Astrocyte of the hippocampus (primary cell): ENCODE data around the gene DEFB131B.
"Not testable (repeated sequence)": the region's sequence is repeated elsewhere in the genome, so short reads cannot be mapped to it uniquely, and the experiment has no call there.

ENCODE experiments used
- DNase-seq: peaks from one replicate; pipeline ENCODE4 v3.0.0; 2011; ENCODE audit warnings: low read depth, low spot score

DEFB131B gene

DNA sequence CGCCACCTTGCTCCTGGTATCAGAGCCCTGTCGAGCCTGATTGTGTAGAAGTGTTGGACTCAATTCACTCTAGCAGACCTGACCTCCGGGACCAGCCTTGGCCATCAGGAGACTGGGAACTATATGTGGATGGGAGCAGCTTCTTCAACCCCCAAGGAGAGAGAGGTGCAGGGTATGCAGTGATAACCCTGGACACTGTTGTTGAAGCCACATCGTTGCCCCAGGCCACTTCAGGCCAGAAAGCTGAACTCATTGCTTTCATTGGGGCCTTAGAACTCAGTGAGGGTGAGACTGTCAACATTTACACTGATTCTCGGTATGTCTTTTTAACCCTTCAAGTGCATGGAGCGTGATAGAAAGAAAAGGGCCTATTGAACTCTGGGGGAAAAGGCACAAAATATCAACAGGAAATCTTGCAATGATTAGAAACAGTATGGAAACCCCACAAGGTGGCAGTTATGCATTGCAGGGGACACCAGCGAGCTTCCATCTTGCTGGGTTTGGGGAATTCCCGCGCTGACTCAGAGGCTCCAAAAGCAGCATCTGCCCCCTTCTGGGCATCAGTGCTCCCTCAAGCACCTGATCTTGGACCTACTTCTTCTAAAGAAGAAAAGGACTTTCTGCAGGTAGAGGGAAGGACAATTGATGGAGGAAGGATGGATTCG, 33.2 kb downstream of the DEFB131B start:
- not testable (repeated sequence) for DNase-seq

DNA sequence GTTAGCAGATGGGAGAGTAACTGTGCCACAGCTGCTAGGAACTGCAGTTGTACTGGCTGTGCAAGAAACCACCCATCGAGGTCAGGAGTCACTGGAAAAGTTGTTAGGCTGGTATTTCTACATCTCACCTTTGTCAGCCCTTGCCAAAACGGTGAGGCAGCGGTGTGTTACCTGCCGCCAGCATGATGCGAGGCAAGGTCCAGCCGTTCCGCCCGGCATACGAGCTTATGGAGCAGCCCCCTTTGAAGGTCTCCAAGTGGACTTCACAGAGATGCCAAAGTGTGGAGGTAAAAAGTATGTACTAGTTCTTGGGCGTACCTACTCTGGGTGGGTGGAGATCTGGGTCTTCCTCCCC, 33.7 kb downstream of the DEFB131B start:
- DNase-seq: not testable (repeated sequence)

DNA sequence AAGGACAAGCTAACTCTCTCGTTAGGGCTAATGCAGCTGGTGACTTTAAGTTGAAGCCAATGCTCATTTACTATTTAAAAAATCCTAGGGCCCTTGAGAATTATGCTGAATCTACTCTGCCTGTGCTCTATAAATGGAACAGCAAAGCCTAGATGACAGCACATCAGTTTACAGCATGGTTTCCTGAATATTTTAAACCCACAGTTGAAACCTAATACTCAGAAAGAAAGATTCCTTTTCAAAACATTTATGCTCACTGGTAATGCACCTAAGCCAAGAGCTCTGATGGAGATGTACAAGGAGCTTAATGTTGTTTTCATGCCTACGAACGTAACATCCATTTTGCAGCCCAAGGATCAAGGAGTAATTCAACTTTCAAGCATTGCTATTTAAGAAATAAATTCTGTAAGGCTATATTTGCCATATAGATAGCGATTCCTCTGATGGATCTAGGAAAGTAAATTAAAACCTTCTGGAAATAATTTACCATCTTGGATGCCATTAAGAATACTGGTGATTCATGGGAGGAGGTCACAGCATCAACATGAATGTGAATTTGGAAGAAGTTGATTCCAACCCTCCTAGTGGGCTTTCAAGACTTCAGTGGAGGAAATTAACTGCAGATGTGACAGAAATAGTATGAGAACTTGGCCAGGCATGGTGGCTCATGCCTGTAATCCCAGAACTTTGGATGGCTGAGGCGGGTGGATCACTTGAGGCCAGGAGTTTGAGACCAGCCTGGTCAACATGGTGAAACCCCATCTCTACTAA, 35.7 kb downstream of the DEFB131B start:
- DNase-seq: no peak

DNA sequence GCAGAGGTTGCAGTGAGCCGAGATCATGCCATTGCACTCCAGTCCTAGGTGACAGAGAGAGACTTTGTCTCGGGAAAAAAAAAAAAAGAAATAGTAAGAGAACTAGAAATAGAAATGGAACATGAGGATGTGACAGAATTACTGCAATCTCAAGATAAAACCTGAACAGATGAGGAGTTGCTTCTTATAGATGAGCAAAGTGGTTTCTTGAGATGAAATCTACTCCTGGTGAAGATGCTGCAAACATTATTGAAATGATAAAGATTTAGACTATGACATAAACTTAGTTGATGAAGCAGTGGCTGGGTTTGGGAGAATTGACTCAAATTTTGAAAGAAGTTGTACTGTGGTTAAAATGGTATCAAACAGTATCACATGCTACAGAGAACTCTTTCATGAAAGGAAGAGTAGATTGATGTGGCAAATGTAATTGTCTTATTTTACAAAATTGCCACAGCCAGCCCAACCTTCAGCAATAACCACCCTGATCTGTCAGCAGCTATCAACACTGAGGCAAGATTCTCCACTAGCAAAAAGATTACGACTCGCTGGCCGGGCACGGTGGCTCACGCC, 36.5 kb downstream of the DEFB131B start:
- DNase-seq: no peak

DNA sequence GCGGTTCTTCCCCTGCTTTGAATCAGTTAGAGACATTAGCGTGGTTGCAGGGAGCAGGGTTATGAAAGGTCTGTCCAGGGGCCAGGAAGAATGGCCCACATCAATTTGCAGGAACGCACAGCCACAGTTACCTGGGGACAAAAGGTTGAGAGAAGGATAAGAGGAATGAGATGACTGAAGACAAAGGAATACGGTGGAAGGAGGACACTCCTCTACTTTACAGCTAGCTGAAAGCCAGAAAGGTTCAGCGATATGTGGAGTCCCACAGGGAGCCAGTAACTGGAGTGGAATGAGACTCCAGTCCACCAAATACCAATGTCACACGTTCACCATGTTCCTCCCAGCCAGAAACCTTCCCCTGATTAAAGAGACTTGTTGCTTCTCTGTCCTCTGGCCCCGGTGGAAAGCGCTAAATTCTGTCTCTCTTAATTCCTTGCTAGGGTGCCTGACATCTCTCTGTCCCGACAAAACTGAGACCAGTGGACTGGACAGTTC, 39.4 kb downstream of the DEFB131B start:
- no peak for DNase-seq

DNA sequence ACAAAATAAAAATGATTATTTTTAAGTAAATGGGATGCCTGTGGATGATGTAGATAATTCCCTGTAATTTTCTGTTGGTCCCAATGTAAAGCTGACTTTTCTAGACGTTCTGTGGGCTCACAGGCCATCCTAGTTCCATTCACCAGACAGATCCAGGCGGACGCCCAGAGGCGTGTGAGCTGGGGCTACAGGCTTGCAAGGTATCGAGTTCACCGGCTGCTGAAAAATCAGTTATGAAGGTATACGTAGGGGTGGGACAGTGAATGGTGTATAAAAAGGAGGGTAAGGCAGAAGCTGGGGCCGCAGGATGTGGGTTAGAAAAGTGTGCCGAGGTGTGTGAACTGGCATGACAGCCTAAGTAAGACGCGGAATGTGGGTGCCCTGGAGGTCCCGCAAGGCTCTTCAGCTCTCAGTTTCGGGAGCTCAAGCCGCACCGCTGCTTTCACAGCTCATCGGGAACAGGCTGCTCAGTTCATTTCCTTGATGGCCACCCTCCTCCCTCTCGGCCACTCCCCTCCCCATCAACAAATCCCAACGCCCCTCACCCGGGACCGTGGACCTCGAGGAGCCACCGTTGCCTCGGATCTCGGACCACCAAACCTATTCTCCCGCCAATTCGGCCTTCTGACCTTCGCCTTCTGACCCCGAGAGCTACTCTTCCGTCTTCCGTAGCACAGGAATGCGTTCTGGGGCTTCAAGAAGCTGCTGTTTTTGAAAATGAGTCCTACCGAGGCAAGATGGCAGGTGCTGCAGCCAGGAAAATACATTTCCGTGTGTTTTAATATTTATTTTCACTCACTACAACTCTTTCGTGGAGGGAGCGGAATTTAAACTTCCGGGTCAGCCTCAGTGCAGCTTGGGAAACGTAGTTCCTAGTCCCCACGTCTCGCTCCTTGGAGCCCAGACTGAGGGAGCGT, 49.8 kb downstream of the DEFB131B start, which contains the start of gene XNDC1N:
Gene XNDC1N, minus strand, starts transcription at position 775 of the 917 bp plus-strand sequence. CDS start 5,241 bp downstream, outside the sequence.
- no peak for DNase-seq

DNA sequence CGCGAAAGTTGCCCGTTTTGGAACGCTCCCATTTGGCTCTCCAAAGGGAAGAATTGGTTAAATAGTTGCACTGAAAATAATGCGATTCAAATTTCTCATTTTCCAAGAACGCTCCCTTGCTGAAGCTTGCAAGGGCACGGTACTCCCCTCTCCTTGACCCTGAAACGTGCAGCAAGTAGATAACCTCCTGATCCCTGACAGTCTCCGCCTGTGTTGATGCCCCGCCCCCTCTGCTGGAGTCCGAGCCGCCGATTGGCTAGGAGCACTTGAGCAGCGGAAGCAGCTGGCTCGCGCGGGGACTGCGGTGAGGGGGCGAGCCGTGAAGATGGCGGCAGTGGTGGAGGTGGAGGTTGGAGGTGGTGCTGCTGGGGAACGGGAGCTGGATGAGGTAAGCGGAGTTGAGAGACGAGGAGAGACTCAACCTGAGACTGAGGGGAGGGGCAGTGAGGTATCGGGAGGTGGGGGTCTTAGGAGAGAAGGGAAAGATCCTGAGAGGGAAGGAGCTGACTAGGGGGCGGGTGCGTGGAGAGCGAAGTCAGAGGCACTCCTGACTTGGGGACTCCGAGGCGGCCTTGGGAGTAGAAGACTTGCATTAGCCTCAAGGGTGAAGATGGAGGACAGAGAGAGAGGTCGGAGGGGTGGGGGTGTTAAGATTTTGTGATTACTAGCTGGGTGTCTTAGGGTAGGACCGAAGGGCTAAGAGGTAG, 50.6 kb downstream of the DEFB131B start, which contains the start of gene RNF121:
Gene RNF121, plus strand, starts transcription at position 310 of the 707 bp plus-strand sequence. Its CDS starts 16 bp downstream, at position 326.
- DNase-seq: peak; percentile 98

DNA sequence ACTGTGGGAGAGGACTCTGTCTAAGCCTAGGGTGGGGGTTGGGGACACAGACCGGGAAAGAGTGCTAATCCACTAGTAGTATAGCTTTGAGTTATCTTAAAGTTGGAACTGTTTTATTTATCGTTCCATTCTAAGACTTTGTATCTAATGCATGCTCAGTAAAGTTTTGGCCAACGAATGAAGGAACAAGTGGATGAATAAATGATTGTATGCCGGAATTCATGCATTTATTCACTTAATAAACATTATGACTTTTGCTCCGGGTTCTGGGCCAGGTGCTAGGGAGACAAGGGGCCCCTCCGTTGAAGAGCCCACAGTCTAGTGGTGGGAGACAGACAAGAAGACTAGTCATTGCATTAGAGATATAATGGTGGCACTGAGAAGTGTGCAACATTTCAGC, 51.2 kb downstream of the DEFB131B start:
- DNase-seq: no peak

DNA sequence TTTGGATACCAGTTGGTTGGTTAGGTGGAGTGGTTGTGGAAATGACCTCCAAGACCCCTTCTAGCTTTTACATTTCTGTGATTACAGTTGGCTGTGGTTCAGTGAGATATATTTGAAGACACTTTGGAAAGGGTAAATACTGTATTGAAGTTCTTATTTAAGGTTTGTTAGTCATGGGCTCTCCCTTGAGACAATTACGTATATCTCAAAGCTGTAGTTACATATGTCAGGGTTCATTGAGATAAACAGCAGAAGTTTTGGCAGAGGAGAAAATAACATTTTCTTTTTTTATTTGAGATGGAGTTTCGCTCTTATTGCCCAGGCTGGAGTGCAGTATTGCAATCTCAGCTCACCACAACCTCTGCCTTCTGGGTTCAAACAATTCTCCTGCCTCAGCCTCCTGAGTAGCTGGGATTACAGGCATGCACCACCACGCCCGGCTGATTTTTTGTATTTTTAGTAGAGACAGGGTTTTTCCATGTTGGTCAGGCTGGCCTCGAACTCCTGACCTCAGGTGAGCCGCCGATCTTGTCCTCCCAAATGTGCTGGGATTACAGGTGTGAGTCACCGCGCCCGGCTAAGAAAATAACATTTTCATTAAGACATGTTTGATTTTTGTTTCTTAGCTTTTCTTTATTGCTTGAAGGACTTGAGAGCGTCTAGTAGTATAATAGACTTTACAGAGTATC, 52.4 kb downstream of the DEFB131B start:
- no peak for DNase-seq

DNA sequence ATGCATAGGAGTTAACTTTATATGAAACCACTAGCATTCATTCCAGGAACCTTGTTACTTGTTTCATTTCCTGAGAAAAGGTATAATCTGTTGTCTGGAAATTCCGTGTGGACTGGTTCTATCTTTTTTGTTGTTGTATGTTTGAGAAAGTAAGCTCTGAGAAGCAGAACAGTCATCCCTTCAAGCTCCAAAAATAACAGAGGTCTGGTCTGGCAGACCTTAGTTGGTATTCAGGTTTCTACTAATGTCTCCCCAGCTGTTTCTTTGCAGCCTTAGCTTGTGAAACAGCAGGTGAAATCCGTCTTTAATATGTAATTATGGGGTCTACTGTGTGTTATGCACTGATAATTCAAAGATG, 53.0 kb downstream of the DEFB131B start:
- DNase-seq: peak; percentile 61

DNA sequence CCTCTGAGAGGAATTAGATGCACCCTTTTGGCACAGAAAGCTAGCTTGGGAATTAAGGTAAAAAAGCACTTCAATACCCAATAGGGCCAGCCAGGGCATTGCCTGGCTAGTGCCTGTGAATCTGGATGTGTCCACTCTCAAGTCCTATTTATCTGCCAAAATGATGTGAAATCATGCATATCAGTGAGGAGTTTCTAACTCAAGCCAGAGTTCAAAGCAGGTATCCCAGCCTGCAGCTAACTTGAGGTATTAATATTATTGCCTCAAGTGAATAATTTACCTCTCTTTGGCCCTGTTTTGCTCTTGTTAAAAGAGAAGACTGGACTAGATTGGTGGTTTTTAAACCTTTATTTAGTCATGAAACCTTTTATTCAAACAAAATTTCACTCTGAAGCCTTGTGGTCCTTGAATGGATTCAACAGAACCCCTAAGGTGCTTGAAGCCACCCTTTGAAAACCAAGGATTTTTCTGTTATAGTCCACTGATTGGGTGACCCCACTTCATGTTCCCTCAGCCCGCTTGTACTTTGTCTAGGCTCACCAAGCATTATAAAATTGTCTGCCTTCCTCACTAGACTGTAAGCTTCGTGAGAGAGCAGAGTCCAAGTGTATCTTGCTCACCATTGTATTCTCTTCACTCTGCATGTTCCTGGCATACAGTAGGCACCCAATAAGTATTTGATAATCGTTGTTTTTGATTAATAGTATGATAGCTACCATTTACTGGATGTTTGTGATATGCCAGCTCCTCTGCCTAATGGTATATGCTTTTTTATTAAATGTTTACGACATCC, 55.1 kb downstream of the DEFB131B start:
- no peak for DNase-seq
